RWPE2 (cell line): ENCODE data around the gene SORCS1.

Experiments
- ATAC-seq: fragments of 200-7000 bp; cut with Tn5 transposase; 3 replicates; pipeline ENCODE4 v1.9.1; 2021; ENCODE audit warnings: low read depth
- DNase-seq: peaks from one replicate; pipeline ENCODE4 v3.0.0-alpha.2; 2020; ENCODE audit warnings: low spot score
- H3K27ac ChIP-seq: fragments of 450-650 bp; 2 replicates; pipeline ENCODE4 v1.5.1; 2017; ENCODE audit warnings: mild to moderate bottlenecking; ENCODE audit not compliant: poor library complexity, severe bottlenecking
- H3K27me3 ChIP-seq: fragments of 250-450 bp; sonication (Bioruptor Pico); 2 replicates; pipeline ENCODE4 v1.5.1; 2021; ENCODE audit warnings: mild to moderate bottlenecking, moderate library complexity; ENCODE audit not compliant: insufficient read depth, poor library complexity, severe bottlenecking
- H3K36me3 ChIP-seq: fragments of 250-450 bp; sonication (Bioruptor Pico); 2 replicates; pipeline ENCODE4 v1.5.1; 2020; ENCODE audit warnings: low read depth, mild to moderate bottlenecking, moderate library complexity
- H3K4me1 ChIP-seq: fragments of 250-450 bp; sonication (Bioruptor Pico); 2 replicates; pipeline ENCODE4 v1.5.1; 2021; ENCODE audit warnings: mild to moderate bottlenecking, moderate library complexity; ENCODE audit not compliant: insufficient read depth, poor library complexity, severe bottlenecking
- H3K4me3 ChIP-seq: fragments of 250-450 bp; sonication (Bioruptor Pico); 2 replicates; pipeline ENCODE4 v1.5.1; 2021; ENCODE audit warnings: mild to moderate bottlenecking, moderate library complexity; ENCODE audit not compliant: severe bottlenecking
- H3K9me3 ChIP-seq: fragments of 250-450 bp; sonication (Bioruptor Pico); 2 replicates; pipeline ENCODE4 v1.5.1; 2021; ENCODE audit warnings: mild to moderate bottlenecking, moderate library complexity; ENCODE audit not compliant: severe bottlenecking
- CTCF ChIP-seq: fragments of 450-650 bp; IDR thresholded peaks from one replicate; pipeline ENCODE4 v1.5.1; 2017; ENCODE audit warnings: mild to moderate bottlenecking, moderate library complexity; ENCODE audit not compliant: poor library complexity, severe bottlenecking

The SORCS1 gene

GRCh38 chr10:107083388-107084009 lies 81.0 kb downstream of the SORCS1 start:
- DNase-seq (no peak), ATAC-seq (no peak)
- Histone ChIP-seq H3K4me1 (no peaks in the 10 kb centered on the region), H3K9me3 (no peaks in the 10 kb centered on the region), H3K4me3 (no peak overlapping the region), H3K36me3 (no peaks in the 10 kb centered on the region), H3K27ac (no peak overlapping the region), H3K27me3 (no peaks in the 10 kb centered on the region)
- TF ChIP-seq CTCF, result no peak

GRCh38 chr10:107081644-107082043 lies 82.9 kb downstream of the SORCS1 start:
- TF ChIP-seq CTCF, result no peak
- H3K4me3 ChIP-seq, result no peak overlapping the region
- DNase-seq (no peak), ATAC-seq (no peak)
- no peaks in the 10 kb centered on the region for H3K27me3 ChIP-seq
- no peaks in the 10 kb centered on the region for H3K9me3 ChIP-seq
- H3K36me3 ChIP-seq, result no peaks in the 10 kb centered on the region
- no peaks in the 10 kb centered on the region for H3K4me1 ChIP-seq
- H3K27ac ChIP-seq, result no peak overlapping the region

- DNase-seq, result no peak
- ATAC-seq, result no peak
- H3K27me3 ChIP-seq, result no peaks in the 10 kb centered on the region
Observed at GRCh38 chr10:107075117-107075516, 89.4 kb downstream of the SORCS1 start.

GRCh38 chr10:107072786-107073185 lies 91.7 kb downstream of the SORCS1 start:
- DNase-seq, result no peak

More at GRCh38 chr10:107075117-107075516, 89.4 kb downstream of the SORCS1 start:
- Histone ChIP-seq H3K4me1 (no peaks in the 10 kb centered on the region), H3K27ac (no peak overlapping the region), H3K4me3 (no peak overlapping the region), H3K9me3 (no peaks in the 10 kb centered on the region), H3K36me3 (no peaks in the 10 kb centered on the region)
- TF ChIP-seq CTCF, result no peak

More at GRCh38 chr10:107072786-107073185, 91.7 kb downstream of the SORCS1 start:
- H3K9me3 ChIP-seq, result no peaks in the 10 kb centered on the region
- no peaks in the 10 kb centered on the region for H3K27me3 ChIP-seq
- TF ChIP-seq CTCF, result no peak
- H3K4me1 ChIP-seq, result no peaks in the 10 kb centered on the region
- no peak overlapping the region for H3K4me3 ChIP-seq
- ATAC-seq, result no peak
- H3K36me3 ChIP-seq, result no peaks in the 10 kb centered on the region
- H3K27ac ChIP-seq, result no peak overlapping the region
